GM12873 (cell line): ENCODE measurements around the gene ADAM19.

Experiments
- CTCF ChIP-seq: IDR thresholded peaks from 2 replicates; pipeline ENCODE4 v1.5.1; 2012; ENCODE audit warnings: low read depth, mild to moderate bottlenecking, moderate library complexity, low read length, control low read depth; ENCODE audit not compliant: insufficient read depth; ENCODE audit errors: missing control alignments

The ADAM19 gene

GRCh38 chr5:157464519-157465171 is 110.9 kb downstream of the ADAM19 start:
- TF ChIP-seq CTCF = no peak

GRCh38 chr5:157463621-157464518 is 111.7 kb downstream of the ADAM19 start:
- no peak for TF ChIP-seq CTCF

- TF ChIP-seq CTCF = no peak
Observed at GRCh38 chr5:157463081-157463480, 112.5 kb downstream of the ADAM19 start.

- no peak for TF ChIP-seq CTCF
Observed at GRCh38 chr5:157460921-157461792, 114.4 kb downstream of the ADAM19 start.

GRCh38 chr5:157459715-157460599 is 115.6 kb downstream of the ADAM19 start, which contains the start of gene NIPAL4:
NIPAL4 (plus strand) TSS chr5:157460213; CDS start chr5:157460321, 108 bp downstream.
- TF ChIP-seq CTCF = no peak

- TF ChIP-seq CTCF = no peak
Observed at GRCh38 chr5:157458835-157459234, 116.7 kb downstream of the ADAM19 start.
